GM18861 (cell line): ENCODE results near the gene PACSIN1.
"Not testable (repeated sequence)": the region's sequence is repeated elsewhere in the genome, so short reads cannot be mapped to it uniquely, and the experiment has no call there.

Experiments used
- ATAC-seq: cut with Tn5 transposase; IDR thresholded peaks from one replicate; pipeline ENCODE4 v1.9.1; 2021; ENCODE audit not compliant: unreplicated experiment

PACSIN1 gene

GRCh38 chr6:34457742-34458735 lies 7.8 kb upstream of the PACSIN1 start:
- no peak for ATAC-seq

GRCh38 chr6:34459899-34460593 lies 5.8 kb upstream of the PACSIN1 start:
- ATAC-seq, result no peak

GRCh38 chr6:34460796-34461507 lies 4.9 kb upstream of the PACSIN1 start:
- ATAC-seq, result no peak

- no peak for ATAC-seq
Measured at GRCh38 chr6:34462010-34462409, 3.9 kb upstream of the PACSIN1 start.

- no peak for ATAC-seq
Measured at GRCh38 chr6:34462551-34462971, 3.3 kb upstream of the PACSIN1 start.

- no peak for ATAC-seq
Measured at GRCh38 chr6:34463299-34463698, 2.6 kb upstream of the PACSIN1 start.

GRCh38 chr6:34463849-34464248 lies 2.0 kb upstream of the PACSIN1 start:
- ATAC-seq, result no peak

GRCh38 chr6:34466242-34467185 lies 638 bp downstream of the PACSIN1 start:
- no peak for ATAC-seq

GRCh38 chr6:34468378-34468892 lies 2.6 kb downstream of the PACSIN1 start:
- no peak for ATAC-seq

GRCh38 chr6:34469499-34469898 lies 3.6 kb downstream of the PACSIN1 start:
- ATAC-seq, result no peak

- ATAC-seq, result no peak
Measured at GRCh38 chr6:34472425-34472824, 6.5 kb downstream of the PACSIN1 start.

- no peak for ATAC-seq
Measured at GRCh38 chr6:34473967-34474366, 8.1 kb downstream of the PACSIN1 start.

- ATAC-seq, result no peak
Measured at GRCh38 chr6:34474754-34475153, 8.9 kb downstream of the PACSIN1 start.

GRCh38 chr6:34475238-34475682 lies 9.4 kb downstream of the PACSIN1 start:
- ATAC-seq, result no peak

GRCh38 chr6:34475767-34476328 lies 10.0 kb downstream of the PACSIN1 start:
- ATAC-seq, result no peak

GRCh38 chr6:34476447-34476846 lies 10.6 kb downstream of the PACSIN1 start:
- ATAC-seq, result no peak

- ATAC-seq, result no peak
Measured at GRCh38 chr6:34476921-34477320, 11.0 kb downstream of the PACSIN1 start.

- no peak for ATAC-seq
Measured at GRCh38 chr6:34478796-34479195, 12.9 kb downstream of the PACSIN1 start.

GRCh38 chr6:34483781-34484180 lies 17.9 kb downstream of the PACSIN1 start:
- ATAC-seq, result not testable (repeated sequence)

GRCh38 chr6:34484391-34484790 lies 18.5 kb downstream of the PACSIN1 start:
- ATAC-seq, result no peak
